ENCODE measurements around the gene INF2. TPM values are rescaled to one million over a fixed set of nuclear protein-coding genes. Genes with fewer than 3 reads are reported as not detected.

The INF2 gene
- total RNA-seq, 1 experiment from 2014 or later: 113 TPM

- TF ChIP-seq EZH2 (IDR thresholded peaks at IDR 0.05; ENCODE audit: low read depth) (no peak), CTCF (conservative IDR thresholded peaks at IDR 0.05) (no peak)
- peak; percentile 62 to 75 for DNase-seq
- intact Hi-C loops (cut with micrococcal nuclease; ENCODE audit: unreplicated experiment): loop anchor here (1.0 to 5.0 kb wide), 2 partner anchors 14 to 72 kb away; partner anchors contain the start of gene SIVA1
- Histone ChIP-seq H3K4me3 (peak overlapping the region; percentile 50; the same call in 1 of the 2 replicates), H3K9me2 (ENCODE audit: insufficient read depth) (no peaks in the 10 kb centered on the region), H3K4me1 (replicated peaks; ENCODE audit: insufficient read depth) (peaks cover 54% of the 10 kb centered on the region), H4K20me1 (ENCODE audit: insufficient read depth) (no peaks in the 10 kb centered on the region), H3K27ac (peak overlapping the region; percentile 99), H3K9me3 (ENCODE audit: insufficient read depth, low read depth) (no peaks in the 10 kb centered on the region), H3K27me3 (ENCODE audit: insufficient read depth, low read depth) (no peaks in the 10 kb centered on the region), H3K4me2 (peak overlapping the region; percentile 95), H2AFZ (peak overlapping the region; percentile 56), H3K36me3 (ENCODE audit: low read depth) (no peaks in the 10 kb centered on the region), H3K79me2 (ENCODE audit: low read depth) (no peaks in the 10 kb centered on the region), H3F3A (ENCODE audit: insufficient read depth, low read depth) (peaks cover 18% of the 10 kb centered on the region)
- no TSS peak for BruUV-seq (replicated peaks)
- ChIA-PET CTCF (interaction anchor here (1.3 to 3.1 kb wide), 2 partner anchors 14 to 15 kb away, joined by 4 to 11 read pairs; no protein-coding TSS in a partner anchor), POLR2A (ENCODE audit: unreplicated experiment) (interaction anchor here (0.7 to 1.7 kb wide), 3 partner anchors 14 to 621 kb away, joined by 3 to 25 read pairs (median 4); no protein-coding TSS in a partner anchor)
Measured at GRCh38 chr14:104680056-104680805, 9.2 kb upstream of the INF2 start.

- BruUV-seq (replicated peaks): TSS peak; percentile 4
- no peaks in the 10 kb centered on the region for H3K79me2 ChIP-seq (ENCODE audit: low read depth)
- no peaks in the 10 kb centered on the region for H3K27me3 ChIP-seq (ENCODE audit: insufficient read depth, low read depth)
- H3K36me3 ChIP-seq (ENCODE audit: low read depth): no peaks in the 10 kb centered on the region
- no peaks in the 10 kb centered on the region for H3K9me3 ChIP-seq (ENCODE audit: insufficient read depth, low read depth)
- CTCF ChIA-PET: interaction anchor here (1.3 to 3.1 kb wide), 2 partner anchors 14 to 15 kb away, joined by 4 to 11 read pairs; no protein-coding TSS in a partner anchor
- TF ChIP-seq EZH2 (IDR thresholded peaks at IDR 0.05; ENCODE audit: low read depth): no peak
- TF ChIP-seq CTCF (conservative IDR thresholded peaks at IDR 0.05): no peak; the same call in 1 of the 2 replicates
- H3K4me1 ChIP-seq (replicated peaks; ENCODE audit: insufficient read depth): peaks cover 54% of the 10 kb centered on the region
- H3K9me2 ChIP-seq (ENCODE audit: insufficient read depth): no peaks in the 10 kb centered on the region
- H3K4me3 ChIP-seq: peak overlapping the region; percentile 50; the same call in 1 of the 2 replicates
- peaks cover 18% of the 10 kb centered on the region for H3F3A ChIP-seq (ENCODE audit: insufficient read depth, low read depth)
- H3K27ac ChIP-seq: peak overlapping the region; percentile 99
- intact Hi-C loops (cut with micrococcal nuclease; ENCODE audit: unreplicated experiment): loop anchor here (1.0 to 5.0 kb wide), 2 partner anchors 15 to 71 kb away; partner anchors contain the start of gene SIVA1
- H4K20me1 ChIP-seq (ENCODE audit: insufficient read depth): no peaks in the 10 kb centered on the region
- H3K4me2 ChIP-seq: peak overlapping the region; percentile 95
- POLR2A ChIA-PET (ENCODE audit: unreplicated experiment): interaction anchor here (0.8 to 1.7 kb wide), 3 partner anchors 14 to 620 kb away, joined by 4 to 25 read pairs (median 5); no protein-coding TSS in a partner anchor
- peak; percentile 55 to 74 for DNase-seq
- H2AFZ ChIP-seq: peak overlapping the region; percentile 56; the same call in 1 of the 2 replicates
Measured at GRCh38 chr14:104680806-104681688, 8.4 kb upstream of the INF2 start.

GRCh38 chr14:104681689-104682074 lies 7.7 kb upstream of the INF2 start:
- Histone ChIP-seq H3K4me2 (peak overlapping the region; percentile 95), H3K9me2 (ENCODE audit: insufficient read depth) (no peaks in the 10 kb centered on the region), H4K20me1 (ENCODE audit: insufficient read depth) (no peaks in the 10 kb centered on the region), H3K4me1 (replicated peaks; ENCODE audit: insufficient read depth) (peaks cover 58% of the 10 kb centered on the region), H3K4me3 (peak overlapping the region; percentile 17; the same call in 1 of the 2 replicates), H2AFZ (no peak overlapping the region), H3K36me3 (ENCODE audit: low read depth) (no peaks in the 10 kb centered on the region), H3K27ac (peak overlapping the region; percentile 99), H3K79me2 (ENCODE audit: low read depth) (no peaks in the 10 kb centered on the region), H3K9me3 (ENCODE audit: insufficient read depth, low read depth) (no peaks in the 10 kb centered on the region), H3K27me3 (ENCODE audit: insufficient read depth, low read depth) (no peaks in the 10 kb centered on the region), H3F3A (ENCODE audit: insufficient read depth, low read depth) (peaks cover 21% of the 10 kb centered on the region)
- intact Hi-C loops (cut with micrococcal nuclease; ENCODE audit: unreplicated experiment): loop anchor here (5.0 kb wide), 1 partner anchor 71 kb away; the partner anchor contains the start of gene SIVA1
- no TSS peak for BruUV-seq (replicated peaks)
- TF ChIP-seq CTCF (conservative IDR thresholded peaks at IDR 0.05) (no peak; the same call in 1 of the 2 replicates), EZH2 (IDR thresholded peaks at IDR 0.05; ENCODE audit: low read depth) (no peak)
- ChIA-PET POLR2A (ENCODE audit: unreplicated experiment) (interaction anchor here (1.0 to 1.7 kb wide), 2 partner anchors 13 to 16 kb away, joined by 5 to 25 read pairs; no protein-coding TSS in a partner anchor), CTCF (interaction anchor here (3.1 kb wide), 1 partner anchor 16 kb away, joined by 11 read pairs; no protein-coding TSS in a partner anchor)
- peak; percentile 73 to 82 for DNase-seq

Measured in PC-9 (cell line).